ENCODE measurements around the gene BRD2. TPM values are rescaled to one million over a fixed set of nuclear protein-coding genes. Genes with fewer than 3 reads are reported as not detected.

BRD2 gene
- total and polyA plus RNA-seq, 2 donors (not counting 1 experiment from before 2014, with no cell fraction given) = 474 to 620 TPM

DNA sequence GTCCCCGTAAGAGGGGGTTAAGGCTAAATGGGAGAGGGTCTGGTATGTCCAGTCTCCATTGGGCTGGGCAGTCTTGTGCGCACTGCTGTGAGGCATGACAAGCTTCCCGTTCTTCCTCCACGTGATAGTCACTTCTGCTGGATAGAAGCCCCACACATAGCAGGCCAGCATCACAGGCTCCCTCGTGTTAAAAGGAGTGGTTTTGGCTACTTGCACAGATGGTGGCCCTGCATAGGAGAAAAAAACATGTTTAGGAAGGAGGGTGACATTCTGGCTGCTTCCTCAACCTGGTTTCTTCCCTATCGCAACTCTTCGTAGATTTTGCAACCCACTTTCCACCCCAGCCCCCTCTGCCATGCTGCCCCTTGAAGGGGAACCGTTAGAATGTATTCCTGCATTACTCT, 31.2 kb upstream of the BRD2 start:
- H3K79me2 ChIP-seq (ENCODE audit: control insufficient read depth, insufficient read depth, low read length) = peaks cover 73% of the 10 kb centered on the region
- peaks cover 9 to 65% of the 10 kb centered on the region in 2 experiments for H3K36me3 ChIP-seq (replicated peaks in 1 of 2; ENCODE audit: control extremely low read depth in 1 of 2, control insufficient read depth in 1 of 2, extremely low read depth in 1 of 2, insufficient read depth in 2 of 2, low read length in 1 of 2)
- H4K20me1 ChIP-seq (ENCODE audit: control insufficient read depth, insufficient read depth, low read length, poor library complexity, severe bottlenecking) = peaks cover 8% of the 10 kb centered on the region
- H3K4me3 Mint-ChIP-seq = peak overlapping the region; percentile 83
- H3K4me3 ChIP-seq (ENCODE audit: control extremely low read depth in 1 of 5, extremely low read depth in 1 of 5, insufficient read depth in 1 of 5, low read depth in 2 of 5, low read length in 4 of 5) = peak overlapping the region; percentile 1 to 100 (median 95)
- peaks cover 68 to 81% of the 10 kb centered on the region in 2 donors for H3K4me1 ChIP-seq (ENCODE audit: control insufficient read depth in 2 of 2, insufficient read depth in 2 of 2, low read length in 2 of 2)
- CTCF ChIA-PET = interaction anchor here (0.8 to 15.8 kb wide), 8 partner anchors 16 to 52 kb away, joined by 3 to 462 read pairs (median 30); partner anchors contain the start of genes BRD2 and HLA-DMA
- H3K9ac ChIP-seq (ENCODE audit: low read length) = peak overlapping the region; percentile 93
- H3K9me3 Mint-ChIP-seq (ENCODE audit: insufficient read depth) = no peaks in the 10 kb centered on the region
- peak; percentile 10 for DNase-seq
- peak overlapping the region; percentile 81 for H3K4me2 ChIP-seq (replicated peaks; ENCODE audit: low read depth, low read length, poor library complexity, severe bottlenecking)
- peaks cover 80% of the 10 kb centered on the region for H3K4me1 Mint-ChIP-seq
- peak overlapping the region; percentile 8 to 98 for H3K27ac ChIP-seq (ENCODE audit: low read length in 2 of 2)
- intact Hi-C loops (cut with micrococcal nuclease) = no loop called here
- H3K9me3 ChIP-seq (ENCODE audit: control extremely low read depth in 1 of 3, control insufficient read depth in 2 of 3, insufficient read depth in 1 of 3, low read length in 2 of 3) = no peaks in the 10 kb centered on the region
- H3K27me3 Mint-ChIP-seq = no peaks in the 10 kb centered on the region
- WGBS (ENCODE audit: insufficient coverage) = 40% methylated on average over 1 of the region's 8 CpGs
- POLR2A ChIA-PET = interaction anchor here (0.7 to 1.2 kb wide), 2 partner anchors 17 to 32 kb away, joined by 3 to 8 read pairs; partner anchors contain the start of gene BRD2
- H2AFZ ChIP-seq (ENCODE audit: insufficient read depth, low read depth, low read length, poor library complexity, severe bottlenecking) = no peak overlapping the region
- TF ChIP-seq, protein P1, sequence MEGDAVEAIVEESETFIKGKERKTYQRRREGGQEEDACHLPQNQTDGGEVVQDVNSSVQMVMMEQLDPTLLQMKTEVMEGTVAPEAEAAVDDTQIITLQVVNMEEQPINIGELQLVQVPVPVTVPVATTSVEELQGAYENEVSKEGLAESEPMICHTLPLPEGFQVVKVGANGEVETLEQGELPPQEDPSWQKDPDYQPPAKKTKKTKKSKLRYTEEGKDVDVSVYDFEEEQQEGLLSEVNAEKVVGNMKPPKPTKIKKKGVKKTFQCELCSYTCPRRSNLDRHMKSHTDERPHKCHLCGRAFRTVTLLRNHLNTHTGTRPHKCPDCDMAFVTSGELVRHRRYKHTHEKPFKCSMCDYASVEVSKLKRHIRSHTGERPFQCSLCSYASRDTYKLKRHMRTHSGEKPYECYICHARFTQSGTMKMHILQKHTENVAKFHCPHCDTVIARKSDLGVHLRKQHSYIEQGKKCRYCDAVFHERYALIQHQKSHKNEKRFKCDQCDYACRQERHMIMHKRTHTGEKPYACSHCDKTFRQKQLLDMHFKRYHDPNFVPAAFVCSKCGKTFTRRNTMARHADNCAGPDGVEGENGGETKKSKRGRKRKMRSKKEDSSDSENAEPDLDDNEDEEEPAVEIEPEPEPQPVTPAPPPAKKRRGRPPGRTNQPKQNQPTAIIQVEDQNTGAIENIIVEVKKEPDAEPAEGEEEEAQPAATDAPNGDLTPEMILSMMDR (IDR thresholded peaks at IDR 0.05) = no peak
- TF ChIP-seq EZH2 (IDR thresholded peaks at IDR 0.05; ENCODE audit: borderline replicate concordance, insufficient read depth, low read depth, low read length, poor library complexity, severe bottlenecking) = no peak
- ATAC-seq (ENCODE audit: low read depth) = no peak
- no peaks in the 10 kb centered on the region for H3K27me3 ChIP-seq (replicated peaks in 1 of 4; ENCODE audit: control extremely low read depth in 1 of 4, control insufficient read depth in 3 of 4, insufficient read depth in 4 of 4, low read length in 3 of 4)
- peak overlapping the region; percentile 85 for H3K27ac Mint-ChIP-seq

DNA sequence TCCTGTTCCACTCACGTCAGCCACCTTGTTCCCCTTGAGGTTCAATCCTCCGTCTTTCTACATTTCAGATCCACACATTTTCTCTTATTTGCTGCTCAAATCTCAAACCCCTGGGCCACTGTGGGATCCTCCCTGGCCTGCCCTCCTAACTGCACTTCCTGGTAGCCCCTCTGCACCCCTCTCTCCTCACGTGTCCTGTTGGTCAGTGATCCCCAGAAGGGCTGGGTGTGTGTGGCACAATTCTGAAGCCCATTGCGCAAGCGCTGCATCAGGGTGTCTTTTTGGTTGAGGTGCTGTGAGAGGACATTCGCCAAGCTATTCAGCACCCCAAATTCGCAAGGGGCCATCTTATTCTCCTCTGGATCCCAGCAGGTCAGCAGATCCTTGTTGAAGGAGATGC, 29.9 kb upstream of the BRD2 start:
- WGBS (ENCODE audit: insufficient coverage) = 83% methylated on average over 5 of the region's 7 CpGs
- Histone ChIP-seq H4K20me1 (ENCODE audit: control insufficient read depth, insufficient read depth, low read length, poor library complexity, severe bottlenecking) (peaks cover 8% of the 10 kb centered on the region), H3K4me3 (ENCODE audit: control extremely low read depth in 1 of 5, extremely low read depth in 1 of 5, insufficient read depth in 1 of 5, low read depth in 2 of 5, low read length in 4 of 5) (peak overlapping the region; percentile 51 to 100 (median 96)), H3K9me3 (ENCODE audit: control extremely low read depth in 1 of 3, control insufficient read depth in 2 of 3, insufficient read depth in 1 of 3, low read length in 2 of 3) (no peaks in the 10 kb centered on the region), H3K27ac (ENCODE audit: low read length in 2 of 2) (peak overlapping the region; percentile 8 to 98), H3K4me2 (replicated peaks; ENCODE audit: low read depth, low read length, poor library complexity, severe bottlenecking) (peak overlapping the region; percentile 81), H3K79me2 (ENCODE audit: control insufficient read depth, insufficient read depth, low read length) (peaks cover 79% of the 10 kb centered on the region), H3K4me1 (ENCODE audit: control insufficient read depth in 2 of 2, insufficient read depth in 2 of 2, low read length in 2 of 2) (peaks cover 70 to 82% of the 10 kb centered on the region in 2 donors), H3K27me3 (replicated peaks in 1 of 4; ENCODE audit: control extremely low read depth in 1 of 4, control insufficient read depth in 3 of 4, insufficient read depth in 4 of 4, low read length in 3 of 4) (no peaks in the 10 kb centered on the region), H3K9ac (ENCODE audit: low read length) (peak overlapping the region; percentile 93), H2AFZ (ENCODE audit: insufficient read depth, low read depth, low read length, poor library complexity, severe bottlenecking) (no peak overlapping the region), H3K36me3 (replicated peaks in 1 of 2; ENCODE audit: control extremely low read depth in 1 of 2, control insufficient read depth in 1 of 2, extremely low read depth in 1 of 2, insufficient read depth in 2 of 2, low read length in 1 of 2) (peaks cover 9 to 60% of the 10 kb centered on the region in 2 experiments)
- DNase-seq (no peak), ATAC-seq (ENCODE audit: low read depth) (no peak)
- CTCF ChIA-PET = interaction anchor here (1.6 to 15.8 kb wide), 5 partner anchors 15 to 54 kb away, joined by 3 to 462 read pairs (median 60); partner anchors contain the start of genes BRD2 and HLA-DMA
- TF ChIP-seq, protein P1 (IDR thresholded peaks at IDR 0.05) = no peak
- no peak for TF ChIP-seq EZH2 (IDR thresholded peaks at IDR 0.05; ENCODE audit: borderline replicate concordance, insufficient read depth, low read depth, low read length, poor library complexity, severe bottlenecking)
- intact Hi-C loops (cut with micrococcal nuclease) = no loop called here
- H3K27ac Mint-ChIP-seq = peak overlapping the region; percentile 88
- no peaks in the 10 kb centered on the region for H3K27me3 Mint-ChIP-seq
- peaks cover 82% of the 10 kb centered on the region for H3K4me1 Mint-ChIP-seq
- H3K4me3 Mint-ChIP-seq = peak overlapping the region; percentile 83
- POLR2A ChIA-PET = interaction anchor here (1.1 to 7.4 kb wide), 3 partner anchors 14 to 46 kb away, joined by 3 to 326 read pairs (median 131); partner anchors contain the start of genes BRD2 and HLA-DMA
- no peaks in the 10 kb centered on the region for H3K9me3 Mint-ChIP-seq (ENCODE audit: insufficient read depth)

All from B cell (primary cell).